AG04450 (cell line): ENCODE measurements around the gene BAIAP2L1. TPM values are rescaled to one million over a fixed set of nuclear protein-coding genes. Genes with fewer than 3 reads are reported as not detected.

Experiments
- CTCF ChIA-PET: fragments of 300-600, 350-600 bp; formaldehyde crosslinking; extraction: SDS; loops from one replicate; lab custom pipeline; 2022; ENCODE audit warnings: antibody characterized with exemption, inconsistent platforms; lab: Charles Lee
- POLR2A ChIA-PET: fragments of 350-600 bp; formaldehyde crosslinking; extraction: SDS; loops from one replicate; lab custom pipeline; 2021; ENCODE audit warnings: antibody characterized with exemption, inconsistent platforms; lab: Yijun Ruan, JAX
- DNase-seq: peaks from one replicate; pipeline ENCODE4 v3.0.0-alpha.2; 2011; ENCODE audit warnings: low read depth, low spot score
- H3K27ac ChIP-seq: one replicate; pipeline ENCODE4 v1.5.1; 2012; ENCODE audit warnings: low read depth, low read length, control low read depth
- H3K27me3 ChIP-seq: one replicate; pipeline ENCODE4 v1.6.0; 2012; ENCODE audit warnings: low read length; ENCODE audit not compliant: control insufficient read depth, insufficient read depth
- H3K4me3 ChIP-seq: 2 replicates; pipeline ENCODE4 v1.5.1; 2011; ENCODE audit warnings: mild to moderate bottlenecking, low read depth, low read length, control low read depth
- H3K9me3 ChIP-seq: 2 replicates; pipeline ENCODE4 v1.5.1; 2012; ENCODE audit warnings: low read length; ENCODE audit not compliant: control insufficient read depth, insufficient read depth
- CTCF ChIP-seq: IDR thresholded peaks from 2 replicates; pipeline ENCODE4 v1.5.1; 2011; ENCODE audit warnings: low read depth, low read length, control low read depth, inconsistent platforms
- polyA plus RNA-seq: library from polyadenylated mRNA; depleted of rRNA; stranded (reverse); fragments of >200 nt; gene quantifications from 2 replicates; pipeline ENCODE4 v1.2.3, GENCODE V29; 2011; rRNA removed

The BAIAP2L1 gene
- polyA plus RNA-seq, 1 experiment, result 3.9 TPM

GRCh38 chr7:98241674-98242241, 159.1 kb downstream of the BAIAP2L1 start:
- Histone ChIP-seq H3K9me3 (no peaks in the 10 kb centered on the region), H3K27me3 (no peaks in the 10 kb centered on the region), H3K27ac (no peak overlapping the region), H3K4me3 (no peak overlapping the region)
- TF ChIP-seq CTCF, result no peak
- CTCF ChIA-PET, result interaction anchor here (0.8 to 1.1 kb wide), 2 partner anchors 9 to 73 kb away, joined by 4 read pairs; no protein-coding TSS in a partner anchor
- DNase-seq, result no peak
- POLR2A ChIA-PET, result no interaction called here

Other genes starting within 250 kb of the BAIAP2L1 start
- gene BHLHA15, start 189.7 kb downstream of the BAIAP2L1 start, polyA plus RNA-seq, result not detected in 2 replicates
- 3.5 and 5.0 TPM in 2 replicates for gene TECPR1, start 148.9 kb downstream of the BAIAP2L1 start, polyA plus RNA-seq
- gene BRI3, start 119.4 kb downstream of the BAIAP2L1 start, polyA plus RNA-seq, result 91.9 and 104 TPM in 2 replicates
- gene NPTX2, start 216.2 kb upstream of the BAIAP2L1 start, polyA plus RNA-seq, result 0.02 TPM in 1 of 2 replicates, not detected in the other